Activated naive CD4-positive, alpha-beta T cell (primary cell): ENCODE results near the gene TRIL.

Source experiments
- DNase-seq, 4 experiments: peaks; one replicate each; lab custom pipeline; 2025; lab: John Stamatoyannopoulos, UW

Gene TRIL

GRCh38 chr7:28958235-28958979 is at the start of gene TRIL:
TSS of gene TRIL (minus strand) at chr7:28958330. CDS start at chr7:28958046, 284 bp downstream.
- DNase-seq = no peak

GRCh38 chr7:29007127-29007526 is 49.0 kb upstream of the TRIL start:
- no peak for DNase-seq

- DNase-seq = no peak
These were observed 47.7 kb upstream of the TRIL start for GRCh38 chr7:29005829-29006228.

- no peak for DNase-seq
These were observed 47.3 kb upstream of the TRIL start for GRCh38 chr7:29005406-29005805.

GRCh38 chr7:29003703-29004102 is 45.6 kb upstream of the TRIL start:
- no peak for DNase-seq

- DNase-seq = no peak
These were observed 42.6 kb upstream of the TRIL start for GRCh38 chr7:29000717-29001076.

- no peak for DNase-seq
These were observed 42.0 kb upstream of the TRIL start for GRCh38 chr7:28999895-29000716.

GRCh38 chr7:28999427-28999826 is 41.3 kb upstream of the TRIL start:
- DNase-seq = no peak

- no peak for DNase-seq
These were observed 40.0 kb upstream of the TRIL start for GRCh38 chr7:28998105-28998504.

- no peak for DNase-seq
These were observed 38.7 kb upstream of the TRIL start for GRCh38 chr7:28996836-28997235.

GRCh38 chr7:28993371-28993770 is 35.2 kb upstream of the TRIL start:
- DNase-seq = no peak

- DNase-seq = no peak
These were observed 34.7 kb upstream of the TRIL start for GRCh38 chr7:28992798-28993197.

GRCh38 chr7:28990200-28990960 is 32.2 kb upstream of the TRIL start:
- DNase-seq = no peak

GRCh38 chr7:28989211-28989980 is 31.3 kb upstream of the TRIL start:
- no peak for DNase-seq

GRCh38 chr7:28988810-28989209 is 30.7 kb upstream of the TRIL start:
- no peak for DNase-seq

- DNase-seq = no peak
These were observed 30.0 kb upstream of the TRIL start for GRCh38 chr7:28988091-28988490.

GRCh38 chr7:28986765-28987110 is 28.6 kb upstream of the TRIL start:
- DNase-seq = no peak

- DNase-seq = no peak
These were observed 28.1 kb upstream of the TRIL start for GRCh38 chr7:28986028-28986764.

GRCh38 chr7:28984631-28985030 is 26.5 kb upstream of the TRIL start:
- no peak for DNase-seq

GRCh38 chr7:28984217-28984616 is 26.1 kb upstream of the TRIL start:
- DNase-seq = no peak
